ENCODE measurements around the gene COLEC11. TPM values are rescaled to one million over a fixed set of nuclear protein-coding genes. Genes with fewer than 3 reads are reported as not detected.

COLEC11 gene
- total RNA-seq, 1 donor from 2014 or later = 10.1 TPM

DNA sequence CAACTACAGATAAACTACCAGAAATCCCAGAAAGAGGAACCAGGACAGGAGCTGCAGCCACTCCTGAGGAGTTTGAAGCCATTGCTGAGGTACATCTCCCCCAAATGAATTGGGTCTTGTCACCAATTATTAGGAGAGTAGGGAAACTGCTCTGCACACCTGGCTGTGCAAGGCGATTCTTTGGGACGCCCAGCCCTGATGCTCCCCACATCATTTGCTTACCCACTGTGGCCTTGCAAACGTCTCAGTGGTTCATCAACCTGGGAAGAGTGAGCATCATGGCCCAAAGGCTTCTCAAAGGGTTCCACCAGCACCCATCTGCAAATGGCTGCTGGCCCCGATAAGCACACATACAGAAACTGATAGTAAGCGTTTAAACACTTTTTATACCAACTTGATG, 86.7 kb downstream of the COLEC11 start:
- H3K9me3 Mint-ChIP-seq = no peaks in the 10 kb centered on the region
- no peak overlapping the region for H3K4me3 Mint-ChIP-seq
- TF ChIP-seq, protein P1, sequence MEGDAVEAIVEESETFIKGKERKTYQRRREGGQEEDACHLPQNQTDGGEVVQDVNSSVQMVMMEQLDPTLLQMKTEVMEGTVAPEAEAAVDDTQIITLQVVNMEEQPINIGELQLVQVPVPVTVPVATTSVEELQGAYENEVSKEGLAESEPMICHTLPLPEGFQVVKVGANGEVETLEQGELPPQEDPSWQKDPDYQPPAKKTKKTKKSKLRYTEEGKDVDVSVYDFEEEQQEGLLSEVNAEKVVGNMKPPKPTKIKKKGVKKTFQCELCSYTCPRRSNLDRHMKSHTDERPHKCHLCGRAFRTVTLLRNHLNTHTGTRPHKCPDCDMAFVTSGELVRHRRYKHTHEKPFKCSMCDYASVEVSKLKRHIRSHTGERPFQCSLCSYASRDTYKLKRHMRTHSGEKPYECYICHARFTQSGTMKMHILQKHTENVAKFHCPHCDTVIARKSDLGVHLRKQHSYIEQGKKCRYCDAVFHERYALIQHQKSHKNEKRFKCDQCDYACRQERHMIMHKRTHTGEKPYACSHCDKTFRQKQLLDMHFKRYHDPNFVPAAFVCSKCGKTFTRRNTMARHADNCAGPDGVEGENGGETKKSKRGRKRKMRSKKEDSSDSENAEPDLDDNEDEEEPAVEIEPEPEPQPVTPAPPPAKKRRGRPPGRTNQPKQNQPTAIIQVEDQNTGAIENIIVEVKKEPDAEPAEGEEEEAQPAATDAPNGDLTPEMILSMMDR (IDR thresholded peaks at IDR 0.05; ENCODE audit: unreplicated experiment) = no peak
- DNase-seq (ENCODE audit: low spot score in 2 of 2, unreplicated experiment in 2 of 2) = no peak
- peaks cover 43% of the 10 kb centered on the region for H3K27me3 Mint-ChIP-seq (ENCODE audit: low read depth)
- H3K4me1 Mint-ChIP-seq = no peaks in the 10 kb centered on the region
- H3K36me3 Mint-ChIP-seq = no peaks in the 10 kb centered on the region
- no peak overlapping the region for H3K27ac Mint-ChIP-seq

DNA sequence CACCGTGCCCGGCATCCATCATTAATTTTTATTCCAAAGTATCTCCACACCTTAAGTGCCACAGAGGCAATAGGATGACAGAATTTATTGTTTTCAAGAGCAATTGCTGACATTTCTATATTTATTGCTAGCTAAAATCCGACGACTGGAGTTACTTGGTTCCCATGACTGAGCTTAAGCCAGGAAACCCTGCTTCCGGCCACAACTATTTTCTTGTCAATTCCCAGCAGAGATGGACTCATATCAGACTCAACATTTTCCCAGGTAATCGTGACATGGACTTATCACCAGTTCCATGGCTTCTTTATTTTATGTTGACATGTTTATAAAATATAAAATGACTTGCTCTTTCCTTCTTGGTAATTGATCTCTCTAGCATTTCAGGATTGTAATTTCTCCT, 87.9 kb downstream of the COLEC11 start:
- H3K27ac Mint-ChIP-seq = no peak overlapping the region
- no peak overlapping the region for H3K4me3 Mint-ChIP-seq
- no peaks in the 10 kb centered on the region for H3K36me3 Mint-ChIP-seq
- TF ChIP-seq, protein P1 (IDR thresholded peaks at IDR 0.05; ENCODE audit: unreplicated experiment) = no peak
- DNase-seq (ENCODE audit: low spot score in 2 of 2, unreplicated experiment in 2 of 2) = no peak
- H3K4me1 Mint-ChIP-seq = no peaks in the 10 kb centered on the region
- peaks cover 44% of the 10 kb centered on the region for H3K27me3 Mint-ChIP-seq (ENCODE audit: low read depth)
- H3K9me3 Mint-ChIP-seq = no peaks in the 10 kb centered on the region

DNA sequence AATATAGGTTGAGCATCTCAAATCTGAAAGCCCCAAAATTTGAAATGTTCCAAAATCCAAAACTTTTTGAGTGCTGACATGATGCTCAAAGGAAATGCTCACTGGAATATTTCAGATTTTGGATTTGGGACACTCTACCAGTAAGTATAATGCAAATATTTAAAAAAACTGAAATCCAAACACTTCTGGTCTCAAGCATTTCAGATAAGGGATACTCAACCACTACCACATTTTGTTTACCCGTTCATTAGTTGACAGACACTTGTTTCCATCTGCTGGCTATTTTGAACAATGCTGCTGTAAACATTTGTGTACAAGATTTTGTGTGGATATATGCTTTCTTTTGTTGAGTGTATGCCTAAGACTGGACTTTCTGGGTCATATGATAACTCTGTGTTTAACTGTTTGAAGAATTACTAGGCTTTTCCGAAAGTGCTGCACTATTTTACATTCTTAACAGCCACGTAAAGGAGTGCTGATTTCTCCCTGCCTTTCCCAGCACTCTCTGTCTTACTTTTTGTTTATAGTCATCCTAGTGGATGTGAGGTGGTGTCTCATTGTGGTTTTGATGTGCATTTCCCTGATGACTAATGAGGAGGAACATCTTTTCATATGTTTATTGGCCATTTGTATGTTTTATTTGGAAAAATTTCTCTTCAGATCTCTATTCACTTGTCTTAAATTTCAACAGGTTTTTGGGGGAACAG, 89.0 kb downstream of the COLEC11 start:
- Mint-ChIP-seq H3K9me3 (peaks cover 5% of the 10 kb centered on the region), H3K4me3 (no peak overlapping the region), H3K36me3 (no peaks in the 10 kb centered on the region), H3K27ac (no peak overlapping the region), H3K27me3 (ENCODE audit: low read depth) (peaks cover 36% of the 10 kb centered on the region), H3K4me1 (no peaks in the 10 kb centered on the region)
- TF ChIP-seq, protein P1 (IDR thresholded peaks at IDR 0.05; ENCODE audit: unreplicated experiment) = no peak
- DNase-seq (ENCODE audit: low spot score in 2 of 2, unreplicated experiment in 2 of 2) = no peak

DNA sequence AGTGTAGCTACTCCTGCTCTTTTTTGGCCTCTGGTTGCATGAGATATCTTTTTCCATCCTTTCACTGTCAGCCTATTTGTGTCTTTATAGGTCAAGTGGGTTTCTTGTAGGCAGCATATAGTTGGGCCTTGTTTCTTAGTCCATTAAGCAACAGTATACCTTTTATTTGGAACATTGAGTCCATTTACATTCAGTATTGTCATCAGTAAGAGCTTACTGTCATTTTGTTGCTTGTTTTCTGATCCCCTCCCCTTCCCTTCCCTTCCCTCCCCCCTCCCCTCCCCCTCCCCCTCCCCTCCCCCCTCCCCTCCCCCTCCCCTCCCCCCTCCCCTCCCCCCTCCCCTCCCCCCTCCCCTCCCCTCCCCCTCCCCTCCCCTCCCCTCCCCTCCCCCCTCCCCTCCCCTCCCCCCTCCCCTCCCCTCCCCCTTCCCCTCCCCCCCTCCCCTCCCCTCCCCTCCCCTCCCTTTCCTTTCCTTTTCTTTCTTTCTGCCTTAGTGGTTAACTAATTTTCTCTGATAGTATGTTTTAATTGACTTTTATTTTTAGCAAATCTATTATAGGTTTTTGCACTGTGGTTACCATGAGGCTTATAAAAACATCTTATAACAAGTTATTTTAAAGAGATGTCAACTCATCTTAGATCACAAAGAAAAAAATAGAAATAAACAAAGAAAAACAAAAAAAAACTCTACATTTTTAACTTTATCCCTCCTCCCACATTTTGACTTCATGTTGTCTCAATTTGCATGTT, 95.3 kb downstream of the COLEC11 start:
- no peaks in the 10 kb centered on the region for H3K4me1 Mint-ChIP-seq
- H3K9me3 Mint-ChIP-seq = peaks cover 28% of the 10 kb centered on the region
- H3K4me3 Mint-ChIP-seq = no peak overlapping the region
- TF ChIP-seq, protein P1 (IDR thresholded peaks at IDR 0.05; ENCODE audit: unreplicated experiment) = no peak
- peaks cover 47% of the 10 kb centered on the region for H3K27me3 Mint-ChIP-seq (ENCODE audit: low read depth)
- DNase-seq (ENCODE audit: low spot score in 2 of 2, unreplicated experiment in 2 of 2) = no peak
- H3K27ac Mint-ChIP-seq = no peak overlapping the region
- no peaks in the 10 kb centered on the region for H3K36me3 Mint-ChIP-seq

DNA sequence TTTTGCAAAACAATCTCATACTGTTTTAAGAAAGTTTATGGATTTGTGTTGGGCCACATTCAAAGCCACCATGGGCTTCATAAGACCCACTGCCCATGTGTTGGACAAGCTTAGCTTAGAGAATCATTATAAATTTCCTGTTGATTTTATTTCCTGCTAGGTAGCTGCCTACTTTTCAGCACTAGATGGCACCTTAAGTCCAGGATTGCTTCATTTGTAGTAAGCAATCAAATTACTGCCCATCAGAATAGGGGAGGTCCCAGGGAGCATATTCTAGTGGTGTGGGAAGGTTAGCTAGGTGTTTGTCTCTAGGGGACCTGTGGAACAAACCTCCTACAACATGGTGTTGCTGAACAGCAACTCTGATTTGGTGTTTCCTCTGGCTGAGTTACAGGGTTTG, 97.5 kb downstream of the COLEC11 start:
- DNase-seq (ENCODE audit: low spot score in 2 of 2, unreplicated experiment in 2 of 2) = no peak
- Mint-ChIP-seq H3K36me3 (no peaks in the 10 kb centered on the region), H3K27ac (no peak overlapping the region), H3K9me3 (peaks cover 28% of the 10 kb centered on the region), H3K27me3 (ENCODE audit: low read depth) (peaks cover 50% of the 10 kb centered on the region), H3K4me3 (no peak overlapping the region), H3K4me1 (no peaks in the 10 kb centered on the region)
- TF ChIP-seq, protein P1 (IDR thresholded peaks at IDR 0.05; ENCODE audit: unreplicated experiment) = no peak

Other genes with a start within 250 kb of the COLEC11 start
- gene EIPR1, start 217.3 kb upstream of the COLEC11 start, total RNA-seq = 25.4 to 27.9 TPM (median 26.4 TPM) in 3 replicates
- 121 to 134 TPM (median 128 TPM) in 3 replicates for gene TRAPPC12, start 215.4 kb upstream of the COLEC11 start, total RNA-seq
- 16.6 to 18.7 TPM (median 17.6 TPM) in 3 replicates for gene ADI1, start 75.6 kb upstream of the COLEC11 start, total RNA-seq
- 21.1 to 24.3 TPM (median 22.5 TPM) in 3 replicates for gene RNASEH1, start 36.8 kb upstream of the COLEC11 start, total RNA-seq
- 1,528 to 1,604 TPM (median 1,590 TPM) in 3 replicates for gene RPS7, start 19.9 kb upstream of the COLEC11 start, total RNA-seq
- not detected in 3 replicates for gene ALLC, start 63.1 kb downstream of the COLEC11 start, total RNA-seq
- not detected in 3 replicates for gene DCDC2C, start 108.5 kb downstream of the COLEC11 start, total RNA-seq

Data from mesothelial cell of epicardium (in vitro differentiated cells).